Measurements from ENCODE around the gene CCDC3. TPM values are rescaled to one million over a fixed set of nuclear protein-coding genes. Genes with fewer than 3 reads are reported as not detected.

The CCDC3 gene
- total and polyA plus RNA-seq, 2 of the 8 experiments (the other 6 are each of a cell fraction or from before 2014, with no cell fraction given), result 3.4 to 3.7 TPM

DNA sequence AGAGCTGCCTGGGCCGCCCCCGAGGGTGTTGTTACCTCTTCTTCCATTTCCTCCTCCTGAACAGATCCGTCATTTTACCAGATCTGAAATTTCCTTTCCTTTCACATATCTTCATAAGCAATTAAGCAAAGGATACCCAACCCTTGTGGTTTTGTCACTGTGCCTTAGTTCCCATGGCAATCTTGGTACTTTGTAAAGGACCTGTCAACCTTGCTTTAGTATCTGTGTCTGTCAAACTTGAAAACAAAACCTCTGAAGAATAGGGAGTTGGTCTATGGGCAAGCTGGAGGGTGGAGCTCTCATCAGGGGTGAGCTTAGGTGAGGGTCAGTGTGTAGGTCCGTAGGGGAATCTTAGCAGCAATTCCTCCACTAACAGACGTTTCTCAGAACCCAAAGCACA lies 25.4 kb upstream of the CCDC3 start:
- H3K27me3 ChIP-seq (replicated peaks in 1 of 4; ENCODE audit: control insufficient read depth in 3 of 4, extremely low read depth in 1 of 4, insufficient read depth in 3 of 4, low read length in 3 of 4), result no peaks in the 10 kb centered on the region
- no peak for TF ChIP-seq BRCA1 (IDR thresholded peaks at IDR 0.05; ENCODE audit: low read depth, low read length)
- no peak for TF ChIP-seq SUZ12 (IDR thresholded peaks at IDR 0.05; ENCODE audit: low read length)
- no peak for TF ChIP-seq POLR2AphosphoS5 (IDR thresholded peaks at IDR 0.05; ENCODE audit: low read depth, low read length)
- H2AFZ ChIP-seq (ENCODE audit: low read length), result no peak overlapping the region
- no peak overlapping the region for H2AK5ac ChIP-seq (ENCODE audit: low read depth, low read length)
- H2BK20ac ChIP-seq (ENCODE audit: low read length), result no peak overlapping the region
- ChIA-PET CTCF (ENCODE audit: partially characterized antibody) (interaction anchor here (0.5 to 1.7 kb wide), 5 partner anchors 12 to 180 kb away, joined by 3 to 4 read pairs (median 3); no protein-coding TSS in a partner anchor), POLR2A (ENCODE audit: partially characterized antibody) (no interaction called here)
- peaks cover 3 to 7% of the 10 kb centered on the region in 2 experiments; a peak in 2 of 4 replicates for H3K9me3 ChIP-seq (ENCODE audit: insufficient read depth in 2 of 2, low read depth in 1 of 2, low read length in 1 of 2)
- no peak overlapping the region for H2BK15ac ChIP-seq (ENCODE audit: low read length)
- no peak for DNase-seq (ENCODE audit: low read depth in 1 of 2, low spot score in 2 of 2)
- no peak overlapping the region for H3K18ac ChIP-seq (ENCODE audit: extremely low read depth, low read length)
- H3K23ac ChIP-seq (ENCODE audit: insufficient read length), result no peak overlapping the region
- no peak overlapping the region for H3K9ac ChIP-seq (replicated peaks in 1 of 4; ENCODE audit: extremely low read depth in 1 of 4, low read depth in 3 of 4, low read length in 3 of 4)
- no peaks in the 10 kb centered on the region for H3K79me2 ChIP-seq (ENCODE audit: control insufficient read depth in 1 of 2, insufficient read depth in 2 of 2, low read length in 2 of 2)
- H4K20me1 ChIP-seq (replicated peaks in 1 of 2; ENCODE audit: control insufficient read depth in 1 of 2, insufficient read depth in 2 of 2, low read length in 2 of 2), result no peaks in the 10 kb centered on the region
- H3K14ac ChIP-seq (ENCODE audit: insufficient read length), result no peak overlapping the region
- H2BK12ac ChIP-seq (ENCODE audit: low read depth, low read length), result no peak overlapping the region
- H3K4me2 ChIP-seq (ENCODE audit: insufficient read depth in 1 of 2, low read depth in 2 of 2, low read length in 2 of 2), result no peak overlapping the region
- H4K91ac ChIP-seq (replicated peaks; ENCODE audit: insufficient read length, low read length), result no peak overlapping the region
- no peak overlapping the region for H4K8ac ChIP-seq (ENCODE audit: extremely low read depth, insufficient read depth, low read length)
- 82% methylated on average over 5 of the region's 5 CpGs; no CpG with 5 or more reads in 1 of the 2 experiments for WGBS, 2 experiments (ENCODE audit: extremely low coverage in 1 of 2, insufficient coverage in 1 of 2, insufficient read length in 1 of 2, insufficient replicate concordance in 2 of 2, low coverage in 1 of 2, low lambda C conversion rate in 2 of 2, missing lambda C conversion rate in 1 of 2)
- H3K23me2 ChIP-seq (ENCODE audit: low read depth, low read length), result no peaks in the 10 kb centered on the region
- H3K27ac ChIP-seq (ENCODE audit: low read depth, low read length), result no peak overlapping the region
- H3K4me3 ChIP-seq (ENCODE audit: extremely low read depth in 1 of 4, insufficient read depth in 2 of 4, low read depth in 3 of 4, low read length in 4 of 4), result no peak overlapping the region
- H2BK120ac ChIP-seq (replicated peaks; ENCODE audit: low read depth, low read length), result no peak overlapping the region
- no peak overlapping the region for H3K4ac ChIP-seq (replicated peaks; ENCODE audit: insufficient read length, low read depth, low read length)
- FAIRE-seq, result no peak
- H3K36me3 ChIP-seq (ENCODE audit: control insufficient read depth in 2 of 4, insufficient read depth in 4 of 4, low read length in 3 of 4), result no peaks in the 10 kb centered on the region
- no peak overlapping the region for H3K56ac ChIP-seq (replicated peaks; ENCODE audit: insufficient read length, low read depth, low read length)
- H3K4me1 ChIP-seq (replicated peaks in 1 of 4; ENCODE audit: control insufficient read depth in 3 of 4, insufficient read depth in 4 of 4, low read length in 3 of 4), result no peaks in the 10 kb centered on the region
- no peak overlapping the region for H2BK5ac ChIP-seq (ENCODE audit: low read depth, low read length)
- H4K5ac ChIP-seq (ENCODE audit: insufficient read length, low read depth, low read length), result no peak overlapping the region
- no peaks in the 10 kb centered on the region for H3K79me1 ChIP-seq (ENCODE audit: low read depth, low read length)

Data from H1 (cell line).